PC-9 (cell line): Measurements from ENCODE around the gene CDPF1. TPM values are rescaled to one million over a fixed set of nuclear protein-coding genes. Genes with fewer than 3 reads are reported as not detected.

Experiments used
- BruUV-seq: library from RNA; stranded (reverse); fragments of 400-500 nt; replicated peaks from 2 replicates; lab custom pipeline; 2021; lab: Mats Ljungman, UMichigan
- CTCF ChIA-PET: fragments of 300-600 bp; sonication (Branson Sonifier 250); formaldehyde crosslinking; loops from one replicate; lab custom pipeline; 2022; ENCODE audit warnings: antibody characterized with exemption; lab: Charles Lee
- POLR2A ChIA-PET: fragments of 300-600 bp; sonication (Branson Sonifier 250); formaldehyde crosslinking; loops from one replicate; lab custom pipeline; 2022; ENCODE audit warnings: antibody characterized with exemption; ENCODE audit not compliant: unreplicated experiment; lab: Charles Lee
- DNase-seq, 2 experiments: peaks; one replicate each; pipeline versions ENCODE4 v3.0.0 to v3.0.0-alpha.2; 2015 to 2022; ENCODE audit warnings: mixed read lengths in 1 of 2
- H2AFZ ChIP-seq: fragments of 200-600 bp; sonication (generic); 2 replicates; pipeline ENCODE4 v1.8.1; 2017; ENCODE audit warnings: antibody characterized with exemption
- H3F3A ChIP-seq: fragments of 200-600 bp; sonication (generic); 2 replicates; pipeline ENCODE4 v1.8.1; 2017; ENCODE audit warnings: antibody characterized with exemption, mild to moderate bottlenecking, low read depth; ENCODE audit not compliant: insufficient read depth
- H3K27ac ChIP-seq: fragments of 200-600 bp; sonication (generic); 2 replicates; pipeline ENCODE4 v1.6.1; 2016; ENCODE audit warnings: mixed run types
- H3K27me3 ChIP-seq: fragments of 200-600 bp; sonication (generic); 2 replicates; pipeline ENCODE4 v1.6.1; 2016; ENCODE audit warnings: low read depth, mixed run types; ENCODE audit not compliant: insufficient read depth
- H3K36me3 ChIP-seq: fragments of 200-600 bp; sonication (generic); 2 replicates; pipeline ENCODE4 v1.6.1; 2016; ENCODE audit warnings: low read depth, mixed run types
- H3K4me1 ChIP-seq: fragments of 200-600 bp; sonication (generic); replicated peaks from 2 replicates; pipeline ENCODE4 v1.6.1; 2016; ENCODE audit warnings: mixed run types; ENCODE audit not compliant: insufficient read depth
- H3K4me2 ChIP-seq: fragments of 200-600 bp; sonication (generic); 2 replicates; pipeline ENCODE4 v1.6.1; 2017; ENCODE audit warnings: mixed run types
- H3K4me3 ChIP-seq: fragments of 200-600 bp; sonication (generic); 2 replicates; pipeline ENCODE4 v1.6.1; 2016; ENCODE audit warnings: mixed run types
- H3K79me2 ChIP-seq: fragments of 200-600 bp; sonication (generic); 2 replicates; pipeline ENCODE4 v1.6.1; 2017; ENCODE audit warnings: low read depth, mixed run types
- H3K9me2 ChIP-seq: fragments of 200-600 bp; sonication (generic); 2 replicates; pipeline ENCODE4 v1.8.1; 2017; ENCODE audit warnings: mild to moderate bottlenecking; ENCODE audit not compliant: insufficient read depth
- H3K9me3 ChIP-seq: fragments of 200-600 bp; sonication (generic); 2 replicates; pipeline ENCODE4 v1.8.1; 2016; ENCODE audit warnings: low read depth; ENCODE audit not compliant: insufficient read depth
- H4K20me1 ChIP-seq: fragments of 200-600 bp; sonication (generic); 2 replicates; pipeline ENCODE4 v1.8.1; 2017; ENCODE audit not compliant: insufficient read depth
- EZH2 ChIP-seq: fragments of 200-600 bp; sonication (generic); IDR thresholded peaks from 2 replicates; pipeline ENCODE4 v1.8.0; 2017; ENCODE audit warnings: antibody characterized with exemption, low read depth
- intact Hi-C: fragments of 100-400 bp; cut with micrococcal nuclease; formaldehyde crosslinking; loops from one replicate; pipeline ENCODE4 v1.10.0; 2022; ENCODE audit not compliant: unreplicated experiment
- total RNA-seq: library from RNA; stranded (reverse); gene quantifications from 2 replicates; pipeline ENCODE4 v1.2.3, GENCODE V29; 2021
- TF ChIP-seq, protein P1 (sequence below): fragments of 200-600 bp; sonication (generic); conservative IDR thresholded peaks from 2 replicates; pipeline ENCODE4 v1.6.1; 2017; ENCODE audit warnings: mixed run types, antibody characterized with exemption, mild to moderate bottlenecking, moderate library complexity

Gene CDPF1
- total RNA-seq, 1 experiment from 2014 or later: 16.0 TPM

DNA sequence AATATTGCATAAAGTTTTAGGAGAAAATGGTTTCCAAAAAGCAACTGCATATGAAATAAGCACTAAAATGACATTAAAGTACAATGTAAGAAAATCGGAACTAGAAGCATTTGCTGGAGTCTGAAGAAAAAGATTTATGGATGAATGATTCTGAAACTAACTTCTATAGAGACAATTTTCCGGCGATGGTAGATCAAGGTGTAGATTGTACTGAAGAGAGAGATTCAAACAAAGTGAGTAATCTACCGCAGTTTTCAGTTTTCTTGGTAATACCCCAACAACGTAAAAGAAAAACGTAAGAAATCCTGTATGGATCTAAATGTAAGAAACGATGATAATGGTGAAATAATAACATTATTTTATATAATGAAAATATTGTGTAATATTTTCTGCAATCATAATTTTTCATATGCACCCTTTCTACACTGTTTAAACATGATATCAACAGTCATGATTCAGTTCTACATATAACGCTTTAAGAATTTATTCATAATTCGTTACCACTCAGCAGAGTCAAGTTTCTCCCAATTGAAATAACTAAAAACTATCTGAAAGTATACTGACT, 1.8 kb upstream of the CDPF1 start:
- TF ChIP-seq, protein P1, sequence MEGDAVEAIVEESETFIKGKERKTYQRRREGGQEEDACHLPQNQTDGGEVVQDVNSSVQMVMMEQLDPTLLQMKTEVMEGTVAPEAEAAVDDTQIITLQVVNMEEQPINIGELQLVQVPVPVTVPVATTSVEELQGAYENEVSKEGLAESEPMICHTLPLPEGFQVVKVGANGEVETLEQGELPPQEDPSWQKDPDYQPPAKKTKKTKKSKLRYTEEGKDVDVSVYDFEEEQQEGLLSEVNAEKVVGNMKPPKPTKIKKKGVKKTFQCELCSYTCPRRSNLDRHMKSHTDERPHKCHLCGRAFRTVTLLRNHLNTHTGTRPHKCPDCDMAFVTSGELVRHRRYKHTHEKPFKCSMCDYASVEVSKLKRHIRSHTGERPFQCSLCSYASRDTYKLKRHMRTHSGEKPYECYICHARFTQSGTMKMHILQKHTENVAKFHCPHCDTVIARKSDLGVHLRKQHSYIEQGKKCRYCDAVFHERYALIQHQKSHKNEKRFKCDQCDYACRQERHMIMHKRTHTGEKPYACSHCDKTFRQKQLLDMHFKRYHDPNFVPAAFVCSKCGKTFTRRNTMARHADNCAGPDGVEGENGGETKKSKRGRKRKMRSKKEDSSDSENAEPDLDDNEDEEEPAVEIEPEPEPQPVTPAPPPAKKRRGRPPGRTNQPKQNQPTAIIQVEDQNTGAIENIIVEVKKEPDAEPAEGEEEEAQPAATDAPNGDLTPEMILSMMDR: no peak
- TF ChIP-seq EZH2: no peak
- H3K79me2 ChIP-seq: peaks cover 22% of the 10 kb centered on the region
- DNase-seq: no peak
- H3F3A ChIP-seq: peaks cover 3% of the 10 kb centered on the region
- H3K27me3 ChIP-seq: no peaks in the 10 kb centered on the region
- peaks cover 24% of the 10 kb centered on the region for H3K4me1 ChIP-seq
- BruUV-seq: no TSS peak
- POLR2A ChIA-PET: no interaction called here
- H4K20me1 ChIP-seq: no peaks in the 10 kb centered on the region
- intact Hi-C loops: no loop called here
- no peaks in the 10 kb centered on the region for H3K36me3 ChIP-seq
- no peak overlapping the region for H2AFZ ChIP-seq
- peak overlapping the region; percentile 87 for H3K4me2 ChIP-seq
- H3K27ac ChIP-seq: no peak overlapping the region
- CTCF ChIA-PET: no interaction called here
- H3K9me3 ChIP-seq: no peaks in the 10 kb centered on the region
- H3K9me2 ChIP-seq: no peaks in the 10 kb centered on the region
- peak overlapping the region; percentile 87 for H3K4me3 ChIP-seq

DNA sequence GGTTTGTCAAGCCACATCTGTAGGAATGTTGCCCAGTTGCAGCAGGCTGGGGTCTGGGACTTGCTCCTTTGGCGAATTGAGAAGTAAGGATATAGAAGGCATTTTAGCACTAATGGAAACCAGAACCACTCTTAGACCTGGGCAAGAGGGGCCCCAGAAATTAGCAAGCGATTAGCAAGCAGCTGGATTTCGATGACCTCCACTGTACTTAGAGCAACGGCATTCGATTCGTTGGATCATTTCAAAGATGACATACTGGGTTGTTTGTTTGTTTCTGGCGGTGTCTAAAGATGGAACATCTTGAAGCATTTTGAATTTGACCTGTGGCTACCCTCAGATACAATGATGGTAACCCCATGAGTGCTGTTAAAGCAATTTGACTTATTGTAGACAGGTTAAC, 1.2 kb upstream of the CDPF1 start:
- Histone ChIP-seq H3K79me2 (peaks cover 22% of the 10 kb centered on the region), H3K27ac (no peak overlapping the region), H4K20me1 (no peaks in the 10 kb centered on the region), H3K4me3 (peak overlapping the region; percentile 87), H3K27me3 (no peaks in the 10 kb centered on the region), H3F3A (peaks cover 3% of the 10 kb centered on the region), H3K9me2 (no peaks in the 10 kb centered on the region), H2AFZ (peak overlapping the region; percentile 93), H3K36me3 (no peaks in the 10 kb centered on the region), H3K4me2 (peak overlapping the region; percentile 87), H3K4me1 (peaks cover 24% of the 10 kb centered on the region), H3K9me3 (no peaks in the 10 kb centered on the region)
- TSS peak; percentile 66 for BruUV-seq
- ChIA-PET CTCF (no interaction called here), POLR2A (no interaction called here)
- no peak for DNase-seq
- intact Hi-C loops: no loop called here
- TF ChIP-seq EZH2: no peak
- TF ChIP-seq, protein P1: no peak

DNA sequence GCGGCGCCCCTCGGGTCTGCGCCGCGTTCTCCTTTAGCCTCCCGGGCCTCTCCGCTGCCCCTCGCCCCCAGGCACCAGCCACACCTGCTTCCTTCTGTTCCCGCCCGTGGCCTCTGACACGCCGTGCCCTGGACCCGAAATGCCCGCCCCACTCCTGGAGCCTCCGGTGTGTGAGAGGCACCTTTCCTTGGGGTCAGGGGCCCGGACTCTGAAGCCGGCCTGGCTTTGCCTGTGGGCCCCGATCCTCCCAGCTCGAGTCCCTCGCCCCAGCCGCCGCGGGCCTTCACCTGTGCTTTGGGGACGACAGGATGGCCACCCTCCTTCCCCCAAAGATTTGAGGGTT, 661 bp upstream of the CDPF1 start:
- Histone ChIP-seq H3K9me2 (no peaks in the 10 kb centered on the region), H3K9me3 (no peaks in the 10 kb centered on the region), H2AFZ (peak overlapping the region; percentile 93), H3K36me3 (no peaks in the 10 kb centered on the region), H4K20me1 (no peaks in the 10 kb centered on the region), H3K79me2 (peaks cover 22% of the 10 kb centered on the region), H3K27me3 (no peaks in the 10 kb centered on the region), H3K4me1 (peaks cover 24% of the 10 kb centered on the region), H3K4me2 (peak overlapping the region; percentile 87), H3K4me3 (peak overlapping the region; percentile 87), H3K27ac (peak overlapping the region; percentile 32), H3F3A (peaks cover 3% of the 10 kb centered on the region)
- DNase-seq: no peak
- intact Hi-C loops: no loop called here
- POLR2A ChIA-PET: interaction anchor here (0.5 to 0.7 kb wide), 2 partner anchors 7 to 17 kb away, joined by 3 to 5 read pairs; partner anchors contain the start of gene TTC38
- TF ChIP-seq, protein P1: no peak
- TF ChIP-seq EZH2: no peak
- CTCF ChIA-PET: no interaction called here
- BruUV-seq: no TSS peak
